HUES6 (cell line): ENCODE results near the gene MLST8.
A peak's percentile ranks its signal among the peaks of the same experiment; 100 is the strongest.

Experiments used
- H3K27ac ChIP-seq: 2 replicates; pipeline ENCODE4 v1.7.0; 2013; ENCODE audit warnings: low read depth, mild to moderate bottlenecking, low read length, inconsistent platforms
- H3K27me3 ChIP-seq: 2 replicates; pipeline ENCODE4 v1.6.1; 2013; ENCODE audit warnings: low read length; ENCODE audit not compliant: control insufficient read depth, insufficient read depth
- H3K36me3 ChIP-seq: 2 replicates; pipeline ENCODE4 v1.6.1; 2013; ENCODE audit warnings: low read length; ENCODE audit not compliant: control insufficient read depth, insufficient read depth
- H3K4me1 ChIP-seq: 2 replicates; pipeline ENCODE4 v1.6.1; 2013; ENCODE audit warnings: low read length; ENCODE audit not compliant: control insufficient read depth, insufficient read depth
- H3K4me3 ChIP-seq: 2 replicates; pipeline ENCODE4 v1.5.1; 2013; ENCODE audit warnings: low read depth, low read length
- H3K9ac ChIP-seq: one replicate; pipeline ENCODE4 v1.6.1; 2013; ENCODE audit warnings: mild to moderate bottlenecking, low read length
- H3K9me3 ChIP-seq: 2 replicates; pipeline ENCODE4 v1.6.1; 2013; ENCODE audit warnings: low read depth, low read length; ENCODE audit not compliant: control insufficient read depth, insufficient read depth

Gene MLST8

GRCh38 chr16:2210386-2211365 is 5.4 kb downstream of the MLST8 start, which contains the start of gene BRICD5:
TSS of gene BRICD5 (minus strand) at chr16:2210863. CDS start at chr16:2210833, 30 bp downstream.
- H3K27me3 ChIP-seq = no peaks in the 10 kb centered on the region
- peaks cover 24% of the 10 kb centered on the region for H3K4me1 ChIP-seq
- H3K27ac ChIP-seq = no peak within 1 kb of the TSS
- no peak within 1 kb of the TSS for H3K4me3 ChIP-seq
- H3K36me3 ChIP-seq = peaks cover 54% of the 10 kb centered on the region
- H3K9me3 ChIP-seq = no peaks in the 10 kb centered on the region
- no peak within 1 kb of the TSS for H3K9ac ChIP-seq

- H3K9ac ChIP-seq = no peak overlapping the region
- H3K9me3 ChIP-seq = no peaks in the 10 kb centered on the region
- peaks cover 50% of the 10 kb centered on the region for H3K36me3 ChIP-seq
- H3K27ac ChIP-seq = no peak overlapping the region
- H3K4me1 ChIP-seq = peaks cover 20% of the 10 kb centered on the region
- no peak overlapping the region for H3K4me3 ChIP-seq
- no peaks in the 10 kb centered on the region for H3K27me3 ChIP-seq
These were observed 6.7 kb downstream of the MLST8 start for GRCh38 chr16:2211923-2212347.

GRCh38 chr16:2212362-2213324 is 7.4 kb downstream of the MLST8 start:
- H3K27me3 ChIP-seq = no peaks in the 10 kb centered on the region
- H3K9me3 ChIP-seq = no peaks in the 10 kb centered on the region
- peak overlapping the region; percentile 95 for H3K4me3 ChIP-seq
- no peak overlapping the region for H3K9ac ChIP-seq
- no peak overlapping the region for H3K27ac ChIP-seq
- peaks cover 43% of the 10 kb centered on the region for H3K36me3 ChIP-seq
- peaks cover 20% of the 10 kb centered on the region for H3K4me1 ChIP-seq

GRCh38 chr16:2213817-2214718 is 8.8 kb downstream of the MLST8 start:
- peak overlapping the region; percentile 98 for H3K9ac ChIP-seq
- H3K4me3 ChIP-seq = peak overlapping the region; percentile 95
- H3K36me3 ChIP-seq = peaks cover 29% of the 10 kb centered on the region
- peak overlapping the region; percentile 62; the same call in 1 of the 2 replicates for H3K27ac ChIP-seq
- no peaks in the 10 kb centered on the region for H3K9me3 ChIP-seq
- H3K27me3 ChIP-seq = no peaks in the 10 kb centered on the region
- H3K4me1 ChIP-seq = peaks cover 20% of the 10 kb centered on the region

GRCh38 chr16:2214719-2214968 is 9.4 kb downstream of the MLST8 start, which contains the start of gene PGP:
TSS of gene PGP (minus strand) at chr16:2214840. CDS start at chr16:2214777, 63 bp downstream.
- Histone ChIP-seq H3K4me1 (peaks cover 20% of the 10 kb centered on the region), H3K4me3 (peak within 1 kb of the TSS; percentile 95), H3K9ac (peak within 1 kb of the TSS; percentile 100), H3K27ac (peak within 1 kb of the TSS; percentile 91), H3K27me3 (no peaks in the 10 kb centered on the region), H3K36me3 (peaks cover 23% of the 10 kb centered on the region), H3K9me3 (no peaks in the 10 kb centered on the region)

GRCh38 chr16:2216330-2216729 is 11.1 kb downstream of the MLST8 start:
- Histone ChIP-seq H3K4me3 (peak overlapping the region; percentile 47; the same call in 1 of the 2 replicates), H3K9ac (no peak overlapping the region), H3K4me1 (peaks cover 14% of the 10 kb centered on the region), H3K36me3 (peaks cover 21% of the 10 kb centered on the region), H3K27ac (no peak overlapping the region), H3K9me3 (no peaks in the 10 kb centered on the region), H3K27me3 (no peaks in the 10 kb centered on the region)

GRCh38 chr16:2223221-2223941 is 18.1 kb downstream of the MLST8 start, which contains the start of gene E4F1:
TSS of gene E4F1 (plus strand) at chr16:2223591. CDS start at chr16:2223614, 23 bp downstream.
- Histone ChIP-seq H3K27ac (peak within 1 kb of the TSS; percentile 80), H3K9me3 (no peaks in the 10 kb centered on the region), H3K4me3 (peak within 1 kb of the TSS; percentile 93), H3K36me3 (peaks cover 7% of the 10 kb centered on the region; the same call in 1 of the 2 replicates), H3K4me1 (no peaks in the 10 kb centered on the region), H3K27me3 (no peaks in the 10 kb centered on the region), H3K9ac (peak within 1 kb of the TSS; percentile 93)

GRCh38 chr16:2223942-2224486 is 18.8 kb downstream of the MLST8 start:
- no peaks in the 10 kb centered on the region for H3K27me3 ChIP-seq
- H3K4me3 ChIP-seq = peak overlapping the region; percentile 93
- no peaks in the 10 kb centered on the region for H3K9me3 ChIP-seq
- H3K27ac ChIP-seq = peak overlapping the region; percentile 80
- peaks cover 13% of the 10 kb centered on the region for H3K36me3 ChIP-seq
- no peaks in the 10 kb centered on the region for H3K4me1 ChIP-seq
- peak overlapping the region; percentile 93 for H3K9ac ChIP-seq

- Histone ChIP-seq H3K36me3 (peaks cover 36% of the 10 kb centered on the region), H3K27ac (no peak overlapping the region)
These were observed 21.1 kb downstream of the MLST8 start for GRCh38 chr16:2226245-2226793.

More at GRCh38 chr16:2226245-2226793, 21.1 kb downstream of the MLST8 start:
- Histone ChIP-seq H3K27me3 (no peaks in the 10 kb centered on the region), H3K9me3 (no peaks in the 10 kb centered on the region), H3K4me3 (no peak overlapping the region), H3K4me1 (no peaks in the 10 kb centered on the region), H3K9ac (no peak overlapping the region)
